ENCODE results near the gene THAP8.
"Not testable (repeated sequence)": the region's sequence is repeated elsewhere in the genome, so short reads cannot be mapped to it uniquely, and the experiment has no call there.

Gene THAP8

GRCh38 chr19:36067681-36068080, 13.6 kb upstream of the THAP8 start:
- DNase-seq: no peak

- no peak for DNase-seq
Observed at GRCh38 chr19:36064826-36065225, 10.7 kb upstream of the THAP8 start.

DNA sequence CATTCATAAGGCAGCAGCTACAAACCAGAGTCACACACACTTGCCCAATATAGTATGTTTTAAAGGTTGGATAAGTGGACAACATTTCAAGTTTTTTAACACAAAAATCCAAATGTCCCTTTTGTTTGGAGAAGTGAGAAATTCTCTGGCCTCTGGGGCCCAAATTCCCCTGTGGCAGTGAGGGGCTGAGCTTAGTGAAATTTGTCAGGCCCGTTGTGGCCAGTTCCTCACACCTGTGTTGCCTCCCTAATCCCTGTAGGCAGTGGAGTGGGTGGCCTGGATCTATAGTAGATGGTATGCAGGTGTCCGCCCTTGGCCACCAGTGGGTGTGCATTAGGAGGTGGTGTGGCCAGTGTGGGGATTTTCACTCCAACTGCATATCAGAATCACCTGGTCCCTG, 7.3 kb upstream of the THAP8 start:
- no peak for DNase-seq

DNA sequence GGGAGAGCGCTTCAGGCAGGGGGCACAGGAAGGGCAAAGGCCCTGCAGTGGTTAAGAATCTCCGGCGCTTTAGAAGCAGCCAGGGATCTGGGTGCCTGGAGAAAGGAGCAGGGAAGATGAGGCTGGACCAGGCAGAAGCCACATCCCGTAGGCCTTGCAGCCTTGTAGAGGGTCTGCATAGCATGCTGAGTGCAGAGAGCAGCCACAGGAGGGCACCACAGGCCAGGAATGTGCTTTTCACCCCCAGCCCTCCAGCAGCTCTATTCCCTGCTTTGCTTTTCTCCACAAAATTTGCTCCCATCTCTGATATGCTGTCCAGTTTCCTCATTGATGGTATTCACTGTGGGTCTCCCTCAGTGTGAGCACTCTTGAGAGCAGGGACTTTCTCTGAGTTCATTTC, 6.3 kb upstream of the THAP8 start:
- peak; percentile 28 for DNase-seq

DNA sequence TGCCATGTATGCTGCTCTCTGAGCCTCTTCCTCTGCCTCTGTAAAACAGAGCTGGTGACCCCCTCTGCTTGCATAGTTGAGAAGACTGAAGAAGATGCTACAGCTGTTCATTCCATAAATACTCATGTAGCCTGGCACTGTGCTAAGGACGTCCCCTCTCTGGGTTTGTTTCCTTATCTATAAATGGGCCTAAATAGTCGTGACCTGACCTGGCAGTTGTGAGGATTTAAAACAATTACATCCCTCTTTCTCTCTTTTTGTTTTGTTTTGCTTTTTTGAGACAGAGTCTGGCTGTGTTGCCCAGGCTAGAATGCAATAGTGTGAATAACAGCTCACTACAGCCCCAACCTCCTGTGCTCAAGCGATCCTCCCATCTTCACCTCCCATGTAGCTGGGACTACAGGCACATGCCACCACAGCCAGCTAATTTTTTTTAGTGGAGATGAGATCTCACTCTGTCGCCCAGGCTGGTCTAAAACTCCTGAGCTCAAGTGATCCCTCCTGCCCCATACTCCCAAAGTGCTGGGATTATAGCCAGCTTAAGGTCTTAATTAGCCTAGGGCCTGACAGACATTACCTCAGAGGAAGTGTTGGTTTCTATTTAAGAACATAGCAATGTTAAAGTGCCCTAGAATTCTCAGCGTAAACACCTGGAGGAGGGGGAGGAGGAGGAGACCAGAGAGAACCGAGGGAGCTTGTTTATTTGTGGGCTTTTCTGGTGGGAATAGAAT, 5.3 kb upstream of the THAP8 start:
- no peak for DNase-seq

DNA sequence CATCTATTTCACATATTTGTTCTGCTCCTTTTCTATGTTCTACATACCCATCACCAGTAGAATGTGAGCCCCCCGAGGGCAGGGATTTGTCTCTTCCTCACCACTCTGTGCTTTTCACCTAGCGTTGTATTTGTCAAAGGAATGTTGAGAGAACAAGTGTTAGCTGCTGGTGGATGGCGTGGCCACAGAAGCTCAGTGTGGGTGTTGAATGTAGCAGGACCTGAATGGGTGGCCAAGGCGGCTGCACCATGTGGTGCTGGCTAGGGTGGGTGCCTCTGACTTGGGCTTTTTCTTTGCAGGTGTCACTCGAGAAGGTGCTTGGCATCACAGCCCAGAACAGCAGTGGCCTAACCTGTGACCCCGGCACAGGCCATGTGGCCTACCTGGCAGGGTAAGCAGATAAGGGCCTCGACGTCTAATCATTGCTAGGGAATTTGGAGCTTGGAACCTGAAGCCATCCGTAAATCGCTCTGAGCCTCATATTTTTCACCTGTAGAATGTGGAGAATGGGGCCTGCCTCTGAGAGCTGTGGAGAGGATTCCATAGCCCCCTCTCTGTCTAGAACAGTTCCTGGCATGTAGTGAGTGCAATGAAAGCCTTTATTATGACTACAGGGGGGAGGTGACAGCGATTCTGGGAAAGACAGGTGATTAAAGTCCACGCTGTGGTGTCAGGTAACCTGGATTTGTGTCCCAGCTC, 4.5 kb upstream of the THAP8 start:
- no peak for DNase-seq

DNA sequence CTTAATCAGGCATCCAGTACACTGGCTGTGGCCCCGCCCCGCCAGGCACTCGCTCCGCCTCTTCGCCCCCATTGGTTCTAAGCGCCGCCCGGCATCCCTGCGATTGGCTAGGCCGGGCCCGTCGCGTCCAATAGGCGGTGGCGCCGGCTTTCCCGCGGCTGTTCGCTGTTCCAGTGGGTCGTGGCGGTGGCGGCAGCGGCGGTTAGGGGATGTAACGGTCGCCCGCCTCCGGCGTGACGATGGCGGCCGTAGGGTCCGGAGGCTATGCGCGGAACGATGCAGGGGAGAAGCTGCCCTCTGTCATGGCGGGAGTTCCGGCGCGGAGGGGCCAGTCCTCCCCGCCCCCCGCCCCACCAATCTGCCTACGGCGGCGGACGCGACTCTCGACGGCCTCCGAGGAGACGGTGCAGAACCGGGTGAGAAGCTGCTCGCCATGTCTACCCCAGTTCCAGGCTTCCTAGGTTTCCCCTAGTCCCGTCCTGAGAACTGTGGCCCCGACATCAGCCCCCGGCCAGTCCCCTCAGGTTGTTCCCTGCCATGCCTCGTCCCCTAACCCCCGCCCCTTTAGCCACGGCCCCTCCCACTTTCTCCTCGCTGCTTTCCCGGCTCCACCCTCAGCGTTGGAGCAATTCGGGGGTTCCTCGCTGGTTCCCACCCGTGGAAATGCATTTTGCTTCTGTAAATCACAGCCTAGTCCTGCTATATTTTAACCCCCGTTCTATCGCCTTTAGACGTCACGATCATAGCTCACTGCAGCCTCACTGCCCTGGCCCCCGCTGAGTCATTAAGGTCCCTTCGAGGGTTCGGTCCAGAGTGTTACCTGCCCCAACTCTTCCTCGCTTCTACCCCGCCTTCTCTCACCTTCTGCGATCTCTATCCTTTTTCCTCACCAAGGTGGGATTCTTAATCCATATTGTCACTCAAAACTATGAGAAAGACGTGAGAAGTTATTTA, 925 bp upstream of the THAP8 start, which contains the start of gene WDR62:
Gene WDR62 (plus strand): TSS at position 165 of the 954 bp plus-strand sequence. CDS start 75 bp downstream, at position 240.
- DNase-seq: peak; percentile 95

DNA sequence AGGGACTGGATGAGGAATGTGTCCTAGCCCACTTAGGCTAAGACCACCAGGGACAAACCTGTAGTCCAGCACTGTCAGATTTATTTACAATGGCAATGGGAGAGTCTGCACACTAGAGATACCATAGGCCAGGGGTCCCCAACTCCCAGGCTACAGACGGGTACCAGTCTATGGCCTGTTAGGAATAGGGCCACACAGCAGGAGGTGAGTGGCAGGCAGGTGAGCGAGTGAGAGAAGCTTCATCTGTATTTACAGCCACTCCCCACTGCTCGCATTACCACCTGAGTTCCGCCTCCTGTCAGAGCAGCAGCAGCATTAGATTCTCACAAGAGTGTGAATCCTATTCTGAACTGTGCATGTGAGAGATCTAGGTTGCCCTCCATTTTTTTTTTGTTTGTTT, 2.4 kb downstream of the THAP8 start:
- no peak for DNase-seq

- DNase-seq: no peak
Observed at GRCh38 chr19:36051236-36051635, 2.8 kb downstream of the THAP8 start.

- DNase-seq: no peak
Observed at GRCh38 chr19:36049080-36049698, 4.9 kb downstream of the THAP8 start.

DNA sequence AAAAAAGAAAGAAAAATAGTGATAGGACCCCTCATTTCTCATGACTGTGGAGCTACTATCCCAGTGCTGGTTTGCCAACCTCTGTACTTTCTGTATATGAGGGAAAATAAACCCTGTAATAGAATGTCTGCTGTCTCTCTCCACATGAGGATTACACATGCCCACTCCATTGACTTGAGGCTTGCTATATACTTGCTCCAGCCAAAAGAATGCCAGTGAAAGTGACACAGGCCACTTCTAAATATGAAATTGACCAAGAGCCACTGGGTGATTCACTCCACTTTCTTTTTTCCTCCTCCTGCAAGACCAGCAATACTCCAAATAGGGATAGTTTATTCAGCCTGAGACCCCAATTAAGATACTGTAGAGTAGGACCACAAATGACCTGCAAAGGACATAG, 6.2 kb downstream of the THAP8 start:
- no peak for DNase-seq

- no peak for DNase-seq
Observed at GRCh38 chr19:36046443-36047050, 7.5 kb downstream of the THAP8 start.

DNA sequence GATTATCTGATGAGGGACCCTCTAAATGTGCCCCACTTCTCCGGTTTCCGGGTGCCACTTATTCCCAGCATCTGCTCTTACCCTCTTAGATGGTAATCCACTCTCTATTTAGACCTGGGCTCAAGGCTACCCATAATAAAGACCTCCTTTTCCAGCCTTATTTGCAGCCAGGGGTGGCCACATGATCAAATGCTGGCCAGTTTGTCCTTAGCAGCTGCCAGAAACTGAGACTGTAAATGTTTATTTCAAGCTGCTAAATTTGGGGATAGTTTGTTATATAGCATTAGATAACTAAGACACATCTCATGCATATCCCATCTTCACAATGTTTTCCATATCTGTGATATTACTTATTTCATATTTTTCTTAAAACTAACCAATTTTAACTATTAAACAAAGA, 10.1 kb downstream of the THAP8 start:
- DNase-seq: no peak

DNA sequence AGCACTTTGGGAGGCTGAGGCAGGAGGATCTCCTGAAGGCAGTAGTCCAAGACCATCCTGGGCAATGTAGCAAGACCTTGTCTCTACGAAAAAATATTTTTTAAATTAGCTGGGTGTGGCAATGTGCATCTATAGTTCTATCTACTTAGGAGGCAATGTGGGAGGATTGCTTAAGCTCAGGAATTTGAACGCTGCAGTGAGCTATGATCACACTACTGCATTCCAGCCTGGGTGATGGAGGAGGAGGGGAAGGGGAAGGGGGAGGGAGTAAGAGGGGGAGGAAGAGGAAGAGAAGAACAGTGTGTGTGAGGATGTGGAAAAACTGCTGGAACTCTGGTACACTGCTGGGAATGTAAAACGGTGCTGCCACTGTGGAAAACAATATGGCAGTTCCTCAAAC, 12.3 kb downstream of the THAP8 start:
- no peak for DNase-seq

DNA sequence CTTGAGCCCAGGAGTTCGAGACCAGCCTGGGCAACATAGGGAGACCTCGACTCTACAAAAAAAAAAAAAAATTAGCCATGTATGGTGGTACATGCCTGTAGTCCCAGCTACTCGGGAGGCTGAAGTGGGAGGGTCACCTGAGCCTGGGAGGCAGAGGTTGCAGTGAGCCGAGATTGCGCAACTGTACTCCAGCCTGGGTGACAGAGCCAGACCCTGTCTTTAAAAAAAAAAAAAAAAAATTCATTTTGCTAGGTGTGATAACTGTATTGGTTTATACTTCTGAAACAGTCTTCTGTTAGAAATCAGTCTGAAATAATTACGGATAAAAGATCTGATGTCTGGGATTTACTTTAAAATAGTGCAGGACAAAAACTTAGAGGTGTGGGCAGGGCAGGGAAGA, 13.0 kb downstream of the THAP8 start:
- DNase-seq: not testable (repeated sequence)

GRCh38 chr19:36040495-36040894, 13.6 kb downstream of the THAP8 start:
- no peak for DNase-seq

DNA sequence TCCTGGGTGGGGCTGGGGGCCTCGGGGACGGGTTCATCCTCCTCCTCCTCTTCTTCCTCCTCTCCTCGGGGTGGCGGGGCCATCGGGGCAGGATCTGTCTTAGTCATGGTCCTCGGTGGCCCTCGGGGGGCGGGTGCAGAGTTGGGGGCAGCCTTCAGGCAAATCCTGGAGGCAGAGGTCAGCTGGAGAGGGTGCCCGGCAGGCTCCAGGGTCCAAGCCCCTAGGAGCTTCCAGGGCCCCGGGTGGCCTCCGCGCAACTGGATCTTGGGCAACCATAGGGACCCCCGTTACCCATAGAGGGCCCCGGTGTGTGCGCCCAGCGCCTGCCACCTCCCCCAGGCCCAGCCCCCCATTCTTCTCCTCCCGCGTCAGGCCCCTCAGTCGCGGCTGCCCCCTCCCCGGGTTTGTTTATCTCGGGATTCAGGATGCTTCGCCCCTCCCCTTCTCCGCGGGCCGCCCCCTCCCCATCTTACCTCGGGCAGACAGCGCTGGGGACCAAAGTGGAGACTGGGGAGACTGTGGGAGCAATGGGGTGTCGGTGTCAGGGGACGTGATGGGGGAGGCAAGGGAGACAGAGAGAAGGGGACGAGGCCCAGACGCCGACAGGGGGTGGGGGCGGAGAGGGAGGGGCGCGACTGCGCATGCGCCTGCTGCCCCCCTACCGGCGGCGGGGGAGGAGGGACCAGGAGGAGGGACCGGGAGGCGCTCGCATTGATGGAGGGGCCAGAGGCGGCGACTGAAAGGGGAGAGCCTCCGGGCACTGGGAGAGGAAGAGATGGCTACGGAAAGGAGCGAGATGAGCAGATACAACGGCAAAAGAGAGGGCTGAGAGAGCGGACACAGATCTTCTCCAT, 21.6 kb downstream of the THAP8 start, which contains the start of gene CLIP3:
Gene CLIP3 (minus strand): TSS at position 623 of the 854 bp plus-strand sequence. CDS start 516 bp downstream, at position 107.
- DNase-seq: peak; percentile 57

DNA sequence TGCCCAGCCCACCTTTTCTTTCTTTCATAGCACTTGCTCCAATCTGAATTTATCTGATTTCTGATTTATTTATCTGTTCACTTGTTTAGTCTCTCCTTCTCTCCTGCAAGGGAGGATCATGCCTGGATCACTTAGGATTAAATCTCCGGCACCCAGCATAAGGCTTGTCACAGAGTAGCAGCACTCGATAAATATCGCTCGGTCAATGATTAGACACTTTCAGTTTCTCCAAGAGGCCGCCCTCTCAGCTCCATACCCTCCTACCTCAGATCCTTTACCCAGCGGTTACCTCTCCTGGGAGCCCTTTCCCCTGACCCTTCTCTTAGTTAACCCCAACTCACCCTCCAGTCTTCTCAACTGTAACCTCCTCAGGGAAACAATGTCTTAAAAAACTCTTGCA, 22.8 kb downstream of the THAP8 start:
- DNase-seq: no peak

DNA sequence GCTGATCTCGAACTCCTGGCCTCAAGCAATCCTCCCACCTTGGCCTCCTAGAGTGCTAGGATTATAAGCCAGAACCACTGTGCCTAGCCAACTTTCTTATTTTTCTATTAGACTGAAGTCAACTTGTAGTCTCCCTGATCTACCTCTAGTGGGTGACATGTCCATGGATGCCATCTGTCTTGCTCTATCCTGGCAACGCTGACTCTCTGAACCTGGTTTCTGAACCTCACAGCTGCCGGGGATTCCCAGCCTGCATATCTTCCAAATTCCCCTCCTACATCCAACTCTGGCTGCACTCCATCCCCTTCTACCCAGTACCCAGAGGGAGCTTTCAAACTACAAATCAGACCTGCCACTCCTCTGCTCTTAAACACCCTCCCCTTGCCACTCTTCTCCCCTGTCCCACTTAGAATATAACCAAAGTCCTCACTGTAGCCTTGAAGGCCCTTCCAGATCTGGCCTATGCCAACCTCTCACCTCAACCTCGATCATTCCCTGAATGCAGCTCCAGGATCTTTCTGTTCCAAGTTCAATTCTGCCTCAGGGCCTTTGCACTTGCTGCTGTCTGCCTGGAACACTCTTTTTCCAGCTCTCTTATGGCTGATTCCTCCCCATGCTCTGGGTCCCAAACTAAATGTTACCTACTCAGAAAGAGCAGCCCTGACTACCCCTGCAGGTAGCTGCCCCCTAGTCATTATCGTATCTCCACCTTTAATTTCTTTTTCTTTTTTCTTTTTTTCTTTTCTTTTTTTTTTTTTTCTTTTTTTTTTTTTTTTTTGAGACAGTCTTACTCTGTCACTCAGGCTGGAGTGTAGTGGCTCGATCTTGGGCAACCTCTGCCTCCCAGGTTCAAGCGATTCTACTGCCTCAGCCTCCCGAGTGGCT, 23.6 kb downstream of the THAP8 start:
- DNase-seq: no peak
